HCT116 (cell line): ENCODE data around the gene KRT1. TPM values are rescaled to one million over a fixed set of nuclear protein-coding genes. Genes with fewer than 3 reads are reported as not detected.

ENCODE experiments used
- ATAC-seq: fragments of 200-7000 bp; cut with Tn5 transposase; 2 replicates; pipeline ENCODE4 v1.9.1; 2020; ENCODE audit warnings: mild to moderate bottlenecking, moderate library complexity
- BruUV-seq: library from RNA; stranded (reverse); fragments of 400-500 nt; replicated peaks from 2 replicates; lab custom pipeline; 2021; lab: Mats Ljungman, UMichigan
- CTCF ChIA-PET: fragments of 300-600 bp; sonication (Branson Sonifier 250); formaldehyde crosslinking; loops from one replicate; lab custom pipeline; 2021; ENCODE audit warnings: antibody characterized with exemption; lab: Charles Lee
- POLR2A ChIA-PET: fragments of 300-600, 350-600 bp; sonication (Branson Sonifier 250); formaldehyde crosslinking; loops from one replicate; lab custom pipeline; 2021; ENCODE audit warnings: antibody characterized with exemption; lab: Charles Lee
- RAD21 ChIA-PET, 2 experiments: fragments of 300-600 bp; sonication (Branson Sonifier 250); formaldehyde crosslinking; loops; one replicate each; lab custom pipeline; 2023; ENCODE audit warnings: low total read pairs in 2 of 2; ENCODE audit not compliant: uncharacterized antibody in 2 of 2, unreplicated experiment in 2 of 2, low non-redundant PET in 1 of 2; lab: Charles Lee
- DNase-seq: peaks from one replicate; pipeline ENCODE4 v3.0.0-alpha.2; 2010; ENCODE audit warnings: low read depth, low spot score
- H2AFZ ChIP-seq: fragments of 200-600 bp; shearing (Covaris generic), sonication (generic); 2 replicates; pipeline ENCODE4 v1.6.1; 2017; ENCODE audit warnings: low read depth, mixed run types, mixed read lengths, antibody characterized with exemption, low read length; ENCODE audit not compliant: poor library complexity, severe bottlenecking
- H3K27ac ChIP-seq: 2 replicates; pipeline ENCODE4 v1.5.1; 2012; ENCODE audit warnings: low read depth, low read length
- H3K27me3 ChIP-seq: fragments of 200-600 bp; sonication (generic); 2 replicates; pipeline ENCODE4 v1.6.1; 2016; ENCODE audit warnings: mixed run types, low read length, mixed read lengths; ENCODE audit not compliant: insufficient read depth
- H3K36me3 ChIP-seq, 2 experiments: fragments of 200-500 bp in 1 of 2; fragments of 200-600 bp in 1 of 2; sonication (Bioruptor generic) in 1 of 2; sonication (generic) in 1 of 2; 2 replicates each; pipeline versions ENCODE4 v1.5.1 to v1.6.1; 2014 to 2016; ENCODE audit warnings: low read length in 2 of 2, inconsistent platforms in 1 of 2, mixed read lengths in 1 of 2, mixed run types in 1 of 2; ENCODE audit not compliant: insufficient read depth in 2 of 2, control insufficient read depth in 1 of 2
- H3K4me1 ChIP-seq, 2 experiments: fragments of 200-600 bp in 1 of 2; sonication (generic) in 1 of 2; 2 replicates each; pipeline versions ENCODE4 v1.5.1 to v1.6.1; 2012 to 2017; ENCODE audit warnings: low read length in 2 of 2, inconsistent platforms in 1 of 2, mild to moderate bottlenecking in 1 of 2, mixed read lengths in 1 of 2, mixed run types in 1 of 2, moderate library complexity in 1 of 2; ENCODE audit not compliant: insufficient read depth in 2 of 2, control insufficient read depth in 1 of 2
- H3K4me2 ChIP-seq: fragments of 200-600 bp; sonication (generic); 2 replicates; pipeline ENCODE4 v1.6.1; 2017; ENCODE audit warnings: mixed run types, low read length, mixed read lengths
- H3K4me3 ChIP-seq, 2 experiments: fragments of 200-600 bp in 1 of 2; sonication (generic) in 1 of 2; replicated peaks in 1 of 2; 2 replicates each; pipeline ENCODE4 v1.5.1; 2011 to 2016; ENCODE audit warnings: low read length in 2 of 2, control low read depth in 1 of 2, low read depth in 1 of 2, mild to moderate bottlenecking in 1 of 2, mixed read lengths in 1 of 2, mixed run types in 1 of 2
- H3K79me2 ChIP-seq: fragments of 200-600 bp; sonication (generic); 2 replicates; pipeline ENCODE4 v1.6.1; 2017; ENCODE audit warnings: mild to moderate bottlenecking, mixed run types, low read length, moderate library complexity, mixed read lengths; ENCODE audit not compliant: insufficient read depth
- H3K9ac ChIP-seq: fragments of 200-600 bp; sonication (generic); 2 replicates; pipeline ENCODE4 v1.6.1; 2016; ENCODE audit warnings: low read length, mixed read lengths
- H3K9me2 ChIP-seq: fragments of 200-600 bp; sonication (generic), shearing (Covaris generic); 2 replicates; pipeline ENCODE4 v1.6.1; 2017; ENCODE audit warnings: mixed run types, mild to moderate bottlenecking, moderate library complexity; ENCODE audit not compliant: insufficient read depth
- H3K9me3 ChIP-seq, 2 experiments: fragments of 200-500 bp in 1 of 2; fragments of 200-600 bp in 1 of 2; sonication (Bioruptor generic) in 1 of 2; sonication (generic) in 1 of 2; 2 replicates each; pipeline ENCODE4 v1.6.1; 2014 to 2017; ENCODE audit warnings: low read length in 2 of 2, mixed read lengths in 2 of 2, inconsistent platforms in 1 of 2, low read depth in 1 of 2, mild to moderate bottlenecking in 1 of 2, mixed run types in 1 of 2, moderate library complexity in 1 of 2; ENCODE audit not compliant: control insufficient read depth in 1 of 2, insufficient read depth in 1 of 2
- H4K20me1 ChIP-seq: fragments of 200-600 bp; sonication (generic), shearing (Covaris generic); 2 replicates; pipeline ENCODE4 v1.6.1; 2017; ENCODE audit warnings: mixed run types, mild to moderate bottlenecking, moderate library complexity; ENCODE audit not compliant: insufficient read depth
- EGR1 ChIP-seq: IDR thresholded peaks from 2 replicates; pipeline ENCODE4 v1.6.1; 2012; ENCODE audit warnings: low read depth
- FOSL1 ChIP-seq: IDR thresholded peaks from 2 replicates; pipeline ENCODE4 v1.6.1; 2012; ENCODE audit warnings: low read depth
- MAX ChIP-seq: IDR thresholded peaks from 2 replicates; pipeline ENCODE4 v1.6.1; 2012
- RAD21 ChIP-seq: IDR thresholded peaks from 2 replicates; pipeline ENCODE4 v1.6.1; 2012; ENCODE audit warnings: low read depth, mild to moderate bottlenecking
- SIN3A ChIP-seq: IDR thresholded peaks from 2 replicates; pipeline ENCODE4 v1.6.1; 2012; ENCODE audit warnings: low read depth
- SP1 ChIP-seq: IDR thresholded peaks from 2 replicates; pipeline ENCODE4 v1.6.1; 2012; ENCODE audit warnings: low read depth
- SRF ChIP-seq: IDR thresholded peaks from 2 replicates; pipeline ENCODE4 v1.6.1; 2012; ENCODE audit warnings: low read depth
- ZBTB33 ChIP-seq: IDR thresholded peaks from 2 replicates; pipeline ENCODE4 v1.6.1; 2011; ENCODE audit warnings: mild to moderate bottlenecking, low read length, moderate library complexity; ENCODE audit not compliant: insufficient replicate concordance; ENCODE audit errors: extremely low read depth
- intact Hi-C: fragments of 100-400 bp; cut with micrococcal nuclease; formaldehyde crosslinking; loops from 2 replicates; pipeline ENCODE4 v1.10.0; 2022
- total RNA-seq: library from RNA; stranded (reverse); gene quantifications from one replicate; pipeline ENCODE4 v1.2.1, GENCODE V29; 2021; ENCODE audit not compliant: unreplicated experiment

KRT1 gene
- total RNA-seq, 1 experiment from 2014 or later, result 0.20 TPM

GRCh38 chr12:52684431-52684830 is 4.2 kb upstream of the KRT1 start (continued):
- no peak for TF ChIP-seq SRF
- TF ChIP-seq, all 23 proteins: peak for 0

GRCh38 chr12:52683575-52684300 is 3.5 kb upstream of the KRT1 start:
- Histone ChIP-seq H3K27ac (no peak overlapping the region), H2AFZ (no peak overlapping the region), H3K9ac (no peak overlapping the region), H3K9me2 (no peaks in the 10 kb centered on the region), H3K27me3 (peaks cover 17% of the 10 kb centered on the region), H3K4me3 (no peak overlapping the region), H3K9me3 (no peaks in the 10 kb centered on the region), H4K20me1 (no peaks in the 10 kb centered on the region), H3K79me2 (no peaks in the 10 kb centered on the region), H3K4me1 (peaks cover 2 to 17% of the 10 kb centered on the region in 2 experiments; a peak in 3 of 4 replicates), H3K36me3 (no peaks in the 10 kb centered on the region), H3K4me2 (no peak overlapping the region)
- TF ChIP-seq SP1 (no peak), FOSL1 (no peak), RAD21 (no peak), ZBTB33 (no peak), EGR1 (no peak), MAX (no peak), SIN3A (no peak)
- ChIA-PET CTCF (no interaction called here), POLR2A (no interaction called here), RAD21 (no interaction called here)
- no peak for DNase-seq
- intact Hi-C loops, result no loop called here
- BruUV-seq, result no TSS peak
- ATAC-seq, result no peak
